COR-L47 (cell line): ENCODE results near the gene MGAT4A.
"Not testable (repeated sequence)": the region's sequence is repeated elsewhere in the genome, so short reads cannot be mapped to it uniquely, and the experiment has no call there.

ENCODE experiments used
- DNase-seq: peaks from one replicate; lab custom pipeline; 2025; lab: John Stamatoyannopoulos, UW

MGAT4A gene

DNA sequence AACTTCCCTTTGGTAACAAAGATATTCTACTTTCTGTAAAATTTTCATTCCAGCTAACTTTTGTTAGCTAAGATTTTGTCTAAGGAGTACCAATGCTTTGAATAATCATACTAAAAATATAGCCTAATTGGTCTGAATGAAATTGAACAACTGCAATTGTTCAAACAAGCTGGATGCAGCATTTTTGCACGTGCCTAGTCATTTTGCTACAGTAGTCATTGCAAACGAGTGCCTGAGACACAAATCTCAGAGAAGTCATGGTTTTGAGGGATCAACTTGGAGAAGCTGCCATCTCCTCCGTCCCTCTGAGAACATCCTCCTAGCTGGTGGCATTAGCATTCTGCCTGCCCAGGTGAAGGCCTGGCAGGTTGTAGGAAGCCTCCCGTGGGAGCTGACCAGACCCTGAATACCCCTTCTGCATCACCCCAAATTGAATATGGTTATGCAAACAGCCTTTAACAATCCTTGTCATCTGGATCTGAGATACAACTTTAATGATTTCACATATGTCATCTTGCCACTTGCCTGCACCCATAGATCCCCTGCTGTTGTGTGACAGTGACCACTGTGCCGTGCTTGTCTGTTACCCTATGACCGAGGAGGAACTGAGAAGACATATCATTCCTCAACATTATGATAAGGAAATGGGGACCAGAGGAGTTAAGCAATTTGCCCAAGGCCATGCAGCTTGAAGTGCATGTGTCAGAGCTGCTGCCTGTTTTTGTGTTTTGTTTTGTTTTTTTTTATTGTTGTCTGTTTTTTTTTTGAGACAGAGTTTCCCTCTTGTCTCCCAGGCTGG, 29.1 kb upstream of the MGAT4A start:
- DNase-seq = no peak

DNA sequence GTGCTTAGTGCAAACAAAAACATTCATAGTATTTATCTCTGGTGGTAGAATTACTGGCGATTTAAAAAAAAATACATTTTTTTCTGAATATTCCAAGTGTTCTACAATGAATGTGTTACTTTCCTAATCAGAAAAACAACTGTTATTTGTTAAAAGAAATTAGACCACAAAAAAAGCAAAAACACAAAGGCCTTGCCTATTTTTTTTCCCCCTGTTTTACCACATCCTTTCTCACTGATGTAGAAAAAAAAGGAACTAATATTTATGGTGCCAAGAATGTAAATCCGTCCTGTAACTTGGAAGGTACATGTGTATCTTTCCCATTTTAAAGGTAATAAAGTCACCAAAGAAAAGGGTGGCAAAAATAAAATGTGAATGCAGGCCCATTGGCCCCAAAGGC, 28.4 kb upstream of the MGAT4A start:
- DNase-seq = no peak

DNA sequence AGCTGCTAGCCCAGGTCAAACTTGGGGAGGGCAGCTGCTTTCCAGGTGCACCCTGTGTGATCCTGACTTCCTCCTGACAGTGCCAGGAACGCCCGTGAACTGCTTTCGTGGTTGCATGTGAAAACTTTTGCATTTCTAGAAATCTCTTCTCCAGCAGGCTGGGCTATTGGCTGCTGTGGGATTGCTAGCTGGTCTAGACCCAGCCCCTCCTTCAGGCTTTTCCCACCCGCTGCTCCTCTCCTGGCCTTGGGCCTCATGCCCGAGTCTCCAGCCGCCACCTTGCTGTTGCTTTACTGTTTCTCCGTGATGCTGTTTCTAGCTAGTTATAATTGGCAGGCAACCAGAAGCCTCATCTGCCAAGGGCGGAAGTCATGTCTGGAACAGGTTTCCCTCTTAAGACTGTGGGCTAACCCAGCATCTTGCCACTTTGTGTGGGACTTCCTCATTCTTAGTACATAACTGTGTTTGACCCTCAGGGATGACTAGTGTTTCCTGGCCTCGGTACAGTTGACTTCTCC, 27.0 kb upstream of the MGAT4A start:
- DNase-seq = no peak

GRCh38 chr2:98753801-98754200, 22.9 kb upstream of the MGAT4A start:
- DNase-seq = no peak

DNA sequence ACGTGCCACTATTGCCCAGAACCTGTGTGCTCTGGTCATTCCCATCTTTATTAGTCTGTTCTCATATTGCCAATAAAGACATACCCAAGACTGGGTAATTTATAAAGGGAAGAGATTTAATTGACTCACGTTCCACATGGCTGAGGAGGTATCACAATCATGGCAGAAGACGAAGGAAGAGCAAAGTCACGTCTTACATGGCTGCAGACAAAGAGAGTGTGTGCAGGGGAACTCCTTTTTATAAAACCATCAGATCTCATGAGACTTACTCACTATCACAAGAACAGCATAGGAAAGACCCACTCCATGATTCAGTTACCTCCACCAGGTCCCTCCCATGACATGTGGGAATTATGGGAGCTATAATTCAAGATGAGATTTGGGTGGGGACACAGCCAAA, 21.8 kb upstream of the MGAT4A start:
- not testable (repeated sequence) for DNase-seq

GRCh38 chr2:98751748-98752147, 20.8 kb upstream of the MGAT4A start:
- DNase-seq = no peak

- DNase-seq = no peak
Observed at GRCh38 chr2:98750593-98751282, 19.8 kb upstream of the MGAT4A start.

DNA sequence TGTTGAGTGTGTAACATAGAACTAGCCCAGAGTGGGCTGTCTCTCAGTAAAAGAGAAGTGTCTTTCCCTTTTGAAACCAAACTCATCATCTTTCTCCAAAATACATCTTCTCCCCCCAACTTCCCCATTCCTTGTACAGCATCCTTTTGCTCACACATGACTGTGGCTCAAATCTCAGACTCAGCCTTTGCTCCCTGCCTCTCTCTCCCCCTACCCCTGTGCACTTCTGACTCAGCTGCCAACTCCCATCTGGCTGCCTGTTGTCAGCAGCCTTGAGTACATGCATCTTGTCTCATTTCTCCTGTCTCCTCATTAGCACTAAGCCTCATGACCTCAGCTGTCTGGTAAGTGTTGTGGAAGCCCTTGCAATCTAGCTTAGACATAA, 18.1 kb upstream of the MGAT4A start:
- no peak for DNase-seq

GRCh38 chr2:98748292-98749065, 17.5 kb upstream of the MGAT4A start:
- DNase-seq = no peak

DNA sequence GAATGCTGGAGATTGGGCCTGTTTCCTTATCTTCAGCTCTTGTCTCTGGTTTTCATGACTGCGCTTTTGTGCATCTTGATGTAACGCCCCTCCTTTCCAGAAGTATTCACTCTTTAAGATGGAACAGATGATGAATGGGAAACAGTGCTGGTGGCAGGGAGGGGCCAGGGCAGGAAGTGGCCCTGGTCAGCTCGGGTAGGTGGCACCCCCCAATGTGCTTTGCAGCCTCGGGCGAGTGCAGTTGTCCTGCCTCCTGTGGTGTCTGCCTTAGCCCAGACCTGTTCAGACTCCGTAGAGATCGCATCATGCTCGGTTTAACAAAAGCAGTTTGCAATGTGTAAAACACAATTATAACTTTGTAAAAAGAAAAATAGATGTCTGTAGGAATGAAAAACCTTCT, 17.0 kb upstream of the MGAT4A start:
- peak; percentile 17 for DNase-seq

- DNase-seq = no peak
Observed at GRCh38 chr2:98746426-98746825, 15.5 kb upstream of the MGAT4A start.

GRCh38 chr2:98744595-98744994, 13.7 kb upstream of the MGAT4A start:
- DNase-seq = no peak

DNA sequence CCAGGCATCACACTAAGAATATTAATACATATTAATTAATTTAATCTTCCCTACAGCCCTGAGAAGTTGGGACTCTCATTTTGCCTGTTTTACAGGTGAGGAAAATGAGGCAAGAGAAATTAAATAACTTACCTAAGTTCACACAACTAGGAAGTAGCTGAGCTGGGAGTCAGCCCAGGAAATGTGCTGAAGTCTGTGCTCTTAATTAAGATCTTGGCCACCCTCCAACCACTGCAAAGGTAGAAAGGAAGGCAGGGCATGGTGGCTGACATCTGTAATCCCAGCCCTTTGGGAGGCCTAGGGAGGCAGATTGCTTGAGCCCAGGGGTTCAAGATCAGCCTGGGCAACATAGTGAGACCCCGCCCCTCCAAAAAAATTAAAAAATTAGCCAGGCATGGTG, 12.9 kb upstream of the MGAT4A start:
- DNase-seq = no peak

GRCh38 chr2:98739020-98739419, 8.1 kb upstream of the MGAT4A start:
- no peak for DNase-seq

GRCh38 chr2:98738304-98738703, 7.4 kb upstream of the MGAT4A start:
- DNase-seq = no peak

DNA sequence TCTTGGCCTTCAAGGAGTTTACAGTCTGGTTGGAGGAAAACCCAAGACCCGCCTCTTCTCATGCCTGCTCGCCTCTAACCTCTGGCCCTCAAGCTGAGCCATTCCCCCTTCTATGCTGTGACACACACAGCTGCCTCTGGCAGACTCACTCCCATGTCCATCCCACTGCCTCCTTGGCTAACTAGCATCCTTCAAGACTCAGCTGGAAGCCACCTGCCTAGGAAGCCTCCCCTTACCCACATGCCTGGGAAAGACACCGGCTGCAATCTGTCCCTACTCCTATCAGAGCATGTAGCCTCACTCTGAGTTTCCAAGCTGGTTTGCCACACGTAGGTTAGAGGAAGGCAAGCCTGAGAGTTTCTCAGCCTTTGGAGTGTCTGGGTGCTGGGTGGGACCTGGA, 6.9 kb upstream of the MGAT4A start:
- no peak for DNase-seq

GRCh38 chr2:98736464-98736889, 5.5 kb upstream of the MGAT4A start:
- no peak for DNase-seq

DNA sequence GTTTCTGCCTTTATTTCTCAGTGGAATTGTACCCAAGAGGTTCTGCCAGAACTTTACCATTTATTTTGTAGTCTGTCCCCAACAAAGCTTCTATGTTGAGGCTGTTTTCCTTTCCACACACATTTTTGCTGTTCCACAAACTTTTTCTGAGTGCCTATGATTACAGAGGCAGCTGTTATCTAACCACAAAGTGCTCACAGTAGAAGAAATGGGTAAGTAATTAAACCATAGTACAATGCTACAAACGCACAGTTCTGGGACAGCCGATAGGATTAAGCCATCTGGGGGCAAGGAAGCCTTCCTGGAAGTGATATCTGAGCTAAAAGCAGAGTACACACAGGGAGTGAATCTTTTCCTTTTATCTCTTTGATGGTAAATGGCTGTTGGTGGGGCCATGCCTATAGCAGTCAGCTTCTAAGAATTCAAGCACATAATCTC, 3.9 kb upstream of the MGAT4A start:
- DNase-seq = no peak

DNA sequence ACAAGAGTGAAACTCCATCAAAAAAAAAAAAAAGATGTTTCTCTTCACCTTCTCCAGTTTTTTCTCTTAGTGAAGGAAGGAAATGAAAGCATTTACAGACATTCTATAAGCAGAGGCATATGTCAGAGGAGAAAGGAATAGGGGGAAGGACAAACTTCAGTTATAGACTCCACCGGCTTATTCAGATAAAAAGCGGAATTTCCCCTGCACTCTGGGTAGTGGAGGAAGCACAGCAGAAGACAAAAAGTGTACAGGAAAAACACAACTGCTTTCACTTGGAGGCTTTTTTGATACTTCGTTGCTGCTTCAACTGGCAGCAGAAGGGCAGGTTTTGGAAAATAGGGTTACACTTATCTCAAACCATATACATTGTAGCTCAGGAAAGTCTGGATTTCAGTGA, 3.2 kb upstream of the MGAT4A start:
- no peak for DNase-seq

- no peak for DNase-seq
Observed at GRCh38 chr2:98732430-98733051, 1.6 kb upstream of the MGAT4A start.

DNA sequence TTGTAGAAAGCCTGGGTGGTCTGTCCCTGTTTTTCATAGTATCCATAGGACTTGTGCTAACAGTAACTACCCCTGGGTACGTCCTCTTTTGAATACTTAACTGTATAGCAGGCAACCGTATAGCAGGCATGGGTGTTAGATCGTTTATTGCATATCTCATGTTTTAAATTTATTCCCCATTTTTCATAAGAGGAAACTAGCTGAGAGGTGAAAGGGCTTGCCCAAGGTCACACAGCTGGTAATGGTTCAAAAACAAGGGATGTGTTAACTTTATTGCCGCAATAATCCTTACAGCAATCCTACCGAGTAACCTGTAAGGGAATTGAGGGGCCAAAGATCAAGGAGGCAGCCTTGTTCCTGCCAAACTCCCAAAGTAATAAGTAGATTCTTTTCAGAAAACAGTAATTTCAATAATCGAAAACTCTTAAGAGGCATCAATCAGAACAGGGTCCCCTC, 990 bp upstream of the MGAT4A start:
- no peak for DNase-seq

DNA sequence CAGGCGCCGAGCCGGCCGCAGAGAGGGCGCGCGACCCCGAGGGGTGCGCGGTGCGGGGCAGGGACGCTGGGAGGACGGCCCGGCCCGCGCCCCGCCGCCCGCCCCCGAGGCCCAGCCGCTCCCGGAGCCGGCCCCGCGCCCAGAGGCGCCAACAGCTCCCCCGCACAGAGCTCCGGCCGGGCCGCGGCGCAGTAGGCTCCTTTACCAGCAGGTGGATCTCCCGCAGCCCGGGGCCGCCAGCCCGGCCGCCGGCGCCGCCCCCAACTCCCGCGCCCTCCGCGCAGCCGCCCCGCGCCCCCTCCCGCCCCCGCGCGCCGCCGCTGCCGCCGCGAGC, 258 bp downstream of the MGAT4A start:
- no peak for DNase-seq
